NCI-H82 (cell line): Measurements from ENCODE around the gene CC2D2A.
A peak's percentile ranks its signal among the peaks of the same experiment; 100 is the strongest.
"Not testable (repeated sequence)": the region's sequence is repeated elsewhere in the genome, so short reads cannot be mapped to it uniquely, and the experiment has no call there.

Source experiments
- DNase-seq: peaks from one replicate; lab custom pipeline; 2025; lab: John Stamatoyannopoulos, UW

The CC2D2A gene

GRCh38 chr4:15516494-15516893 is 46.8 kb downstream of the CC2D2A start:
- DNase-seq: no peak

- not testable (repeated sequence) for DNase-seq
These were observed 48.0 kb downstream of the CC2D2A start for GRCh38 chr4:15517681-15518080.

- DNase-seq: peak; percentile 43
These were observed 51.9 kb downstream of the CC2D2A start for GRCh38 chr4:15521442-15522039.

DNA sequence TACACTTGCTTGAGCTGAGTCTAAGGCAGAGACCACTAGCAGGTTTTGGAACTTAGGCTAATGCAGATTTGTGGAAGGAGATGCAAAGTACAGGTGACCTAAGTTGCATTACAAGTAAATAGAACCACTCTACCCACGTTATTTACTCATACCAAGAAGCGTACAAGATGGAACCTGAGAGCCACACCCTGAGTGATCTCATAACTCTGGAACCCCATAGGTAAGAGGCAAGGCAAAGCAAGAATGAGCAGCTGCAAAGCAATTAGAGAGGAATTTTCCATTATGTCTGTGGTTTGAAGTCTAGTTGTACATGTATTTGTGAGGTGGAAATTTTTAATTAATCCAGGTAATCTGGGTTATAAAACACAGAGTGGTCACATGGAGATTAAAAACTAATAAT is 55.4 kb downstream of the CC2D2A start:
- no peak for DNase-seq

GRCh38 chr4:15526924-15527592 is 57.4 kb downstream of the CC2D2A start:
- DNase-seq: no peak

DNA sequence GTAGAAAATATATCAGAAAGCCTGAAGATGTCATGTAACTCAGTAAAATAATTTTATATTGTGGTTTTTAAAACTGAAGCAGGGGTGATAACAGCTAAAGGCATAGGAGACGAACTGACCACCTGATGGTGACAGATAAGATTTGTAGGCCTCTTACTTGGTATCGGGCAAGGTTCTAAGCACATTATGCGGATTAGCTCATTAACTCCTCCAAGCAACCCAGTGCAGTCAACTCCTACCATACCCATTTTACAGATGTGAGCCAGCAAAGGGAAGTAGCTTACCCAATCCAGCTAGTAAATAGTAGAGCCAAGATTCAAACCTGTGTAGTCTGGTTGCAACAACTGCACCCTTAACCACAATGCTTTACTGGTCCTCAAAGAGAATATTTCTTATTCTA is 62.1 kb downstream of the CC2D2A start:
- peak; percentile 31 for DNase-seq

- DNase-seq: no peak
These were observed 64.1 kb downstream of the CC2D2A start for GRCh38 chr4:15533817-15534216.

- DNase-seq: no peak
These were observed 65.9 kb downstream of the CC2D2A start for GRCh38 chr4:15535599-15535998.

DNA sequence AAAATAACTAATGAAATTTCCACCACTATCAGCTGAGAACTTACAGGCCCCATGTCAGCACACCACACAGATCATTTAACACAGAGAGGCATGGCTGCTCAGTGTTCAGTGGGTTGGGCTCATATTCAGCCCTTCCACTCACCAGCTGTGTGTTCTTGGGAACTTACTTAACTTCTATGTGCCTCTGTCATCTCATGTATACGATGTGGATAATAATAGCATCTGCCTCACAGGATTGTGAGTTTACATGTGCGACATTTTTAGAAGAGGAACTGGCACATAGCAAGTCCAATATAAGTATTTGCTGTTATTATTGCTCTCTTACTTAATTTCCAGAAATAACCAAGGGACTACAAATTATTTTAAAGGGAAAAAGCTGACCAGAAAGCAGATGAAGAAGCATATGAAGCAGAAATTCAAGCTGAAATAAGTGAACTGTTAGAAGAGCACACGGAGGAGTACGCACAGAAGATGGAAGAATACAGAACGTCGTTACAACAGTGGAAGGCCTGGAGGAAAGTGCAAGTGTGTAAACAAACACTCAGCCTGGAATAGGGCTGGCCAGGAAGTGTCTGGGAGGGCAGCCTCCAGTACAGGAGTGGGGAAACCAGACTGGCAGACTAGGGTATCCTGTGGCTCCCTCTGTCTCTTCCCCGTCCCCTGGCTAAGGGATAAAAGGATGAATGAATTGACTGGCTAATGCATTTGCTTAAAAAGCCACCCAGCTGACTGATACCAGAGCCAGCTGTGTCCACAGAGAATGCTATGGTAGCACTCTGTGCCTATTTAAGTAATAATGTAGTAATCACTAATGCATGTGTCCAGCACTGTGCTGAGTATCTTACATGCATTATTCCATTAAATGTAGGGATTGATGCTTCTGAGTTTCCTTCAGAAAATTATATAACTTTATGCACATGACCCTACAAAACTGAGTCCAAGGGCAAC is 67.1 kb downstream of the CC2D2A start:
- no peak for DNase-seq

- peak; percentile 31 for DNase-seq
These were observed 72.3 kb downstream of the CC2D2A start for GRCh38 chr4:15541941-15542340.

DNA sequence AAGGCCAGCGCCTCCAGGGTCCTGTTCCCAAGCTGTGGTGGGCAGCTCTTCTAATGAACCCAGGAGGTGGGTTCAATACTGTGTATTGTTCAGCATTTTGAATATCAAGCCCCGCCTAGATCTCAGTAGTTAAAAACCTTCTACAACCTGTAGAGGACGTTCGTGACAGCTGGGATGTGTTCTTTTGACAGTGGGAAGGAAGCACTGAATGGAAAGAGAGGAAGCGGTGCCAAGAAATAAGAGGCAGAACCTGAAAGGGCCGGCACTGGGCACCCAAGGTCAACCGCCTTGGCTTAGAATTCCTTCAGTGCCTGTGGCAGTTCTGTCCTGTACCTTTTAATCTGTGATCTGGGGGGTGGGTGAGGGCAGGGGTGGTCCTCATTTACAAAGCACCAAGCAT is 73.1 kb downstream of the CC2D2A start:
- no peak for DNase-seq

DNA sequence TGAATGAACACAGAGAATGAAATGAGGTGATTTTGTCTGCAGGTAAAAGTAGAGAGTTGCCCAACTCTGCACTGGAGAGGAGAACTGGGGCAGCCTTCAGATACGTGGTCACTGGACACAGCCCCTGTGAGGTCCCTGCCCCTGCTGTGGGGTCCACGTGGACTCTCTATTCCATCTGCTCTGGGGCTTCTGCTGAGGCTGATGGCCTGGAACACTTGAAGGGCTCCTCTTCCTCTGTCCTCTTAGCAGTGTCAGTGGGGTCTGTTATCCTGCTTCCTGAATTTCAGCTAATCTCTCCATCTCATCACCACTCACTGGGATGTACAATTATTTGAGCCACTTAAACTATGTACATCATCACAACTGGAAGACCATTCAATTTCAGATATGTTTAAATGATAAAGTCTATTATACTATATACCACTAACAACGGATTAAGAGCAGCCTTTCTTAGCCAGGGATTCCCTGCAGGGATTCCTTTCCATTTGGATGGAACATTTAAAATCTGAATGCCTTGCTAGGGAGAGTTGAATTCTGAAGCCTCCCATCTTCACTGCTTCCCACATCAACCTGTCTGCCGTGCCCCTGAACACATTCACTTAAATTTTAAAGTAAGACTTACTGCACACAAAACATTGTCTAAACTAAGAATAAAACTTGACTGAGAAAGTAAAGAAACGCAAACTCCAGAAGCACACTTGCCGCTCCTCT is 74.0 kb downstream of the CC2D2A start:
- DNase-seq: no peak

GRCh38 chr4:15544248-15544729 is 74.6 kb downstream of the CC2D2A start:
- no peak for DNase-seq

DNA sequence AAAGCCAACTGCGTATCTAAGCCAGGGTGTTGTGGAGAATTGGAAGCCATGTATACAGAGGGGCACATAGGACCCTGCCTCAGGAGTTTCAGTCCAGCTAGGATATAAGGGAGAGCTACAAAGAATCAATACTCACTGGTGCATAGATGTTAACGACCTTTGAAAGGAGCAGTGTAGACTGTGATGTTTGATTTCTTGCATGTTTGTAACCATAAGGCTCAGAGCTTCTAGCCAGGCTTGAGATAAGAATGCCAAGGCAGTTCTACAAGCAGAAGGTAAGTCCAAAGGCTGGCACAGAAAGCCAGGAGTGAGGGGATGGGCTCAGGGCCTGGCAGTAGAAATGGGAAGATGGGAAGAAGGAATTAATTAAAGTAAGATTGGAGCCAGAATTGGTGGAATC is 75.7 kb downstream of the CC2D2A start:
- DNase-seq: no peak

DNA sequence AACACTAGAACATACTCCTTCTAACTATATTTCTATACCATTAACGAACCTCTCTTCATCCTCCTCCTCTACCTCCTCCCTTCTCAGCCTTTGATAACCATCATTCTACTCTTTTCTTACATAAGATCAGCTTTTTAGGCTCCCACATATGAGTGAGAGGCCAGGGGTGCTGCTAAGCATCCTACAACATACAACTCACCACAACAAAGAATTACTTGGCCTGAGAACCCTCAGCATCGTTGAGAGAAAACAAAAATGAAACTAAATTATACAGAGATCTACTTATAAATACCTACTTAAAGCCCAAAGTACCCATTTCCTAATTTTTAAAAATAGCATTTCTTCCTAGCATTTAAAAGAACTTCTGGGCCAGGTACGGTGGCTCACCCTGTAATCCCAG is 77.7 kb downstream of the CC2D2A start:
- DNase-seq: no peak

DNA sequence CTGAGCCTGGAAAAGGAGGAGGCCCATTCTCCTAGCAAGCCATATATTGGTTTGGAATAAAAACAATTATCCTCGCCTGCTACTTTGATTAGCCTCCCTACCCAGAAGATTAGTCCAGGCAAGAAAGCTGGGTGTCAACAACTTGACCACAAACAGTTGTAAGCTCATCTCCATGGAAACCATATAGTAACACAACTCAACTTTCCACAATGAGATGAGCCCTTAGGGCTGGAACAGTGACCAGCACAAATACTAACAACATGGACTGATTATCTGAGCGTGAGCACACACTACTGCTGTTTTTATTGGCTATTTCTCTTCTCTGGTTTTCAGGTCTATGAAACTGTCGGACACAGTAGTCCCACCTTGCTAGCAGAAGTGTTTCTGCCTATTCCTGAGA is 80.8 kb downstream of the CC2D2A start:
- no peak for DNase-seq

DNA sequence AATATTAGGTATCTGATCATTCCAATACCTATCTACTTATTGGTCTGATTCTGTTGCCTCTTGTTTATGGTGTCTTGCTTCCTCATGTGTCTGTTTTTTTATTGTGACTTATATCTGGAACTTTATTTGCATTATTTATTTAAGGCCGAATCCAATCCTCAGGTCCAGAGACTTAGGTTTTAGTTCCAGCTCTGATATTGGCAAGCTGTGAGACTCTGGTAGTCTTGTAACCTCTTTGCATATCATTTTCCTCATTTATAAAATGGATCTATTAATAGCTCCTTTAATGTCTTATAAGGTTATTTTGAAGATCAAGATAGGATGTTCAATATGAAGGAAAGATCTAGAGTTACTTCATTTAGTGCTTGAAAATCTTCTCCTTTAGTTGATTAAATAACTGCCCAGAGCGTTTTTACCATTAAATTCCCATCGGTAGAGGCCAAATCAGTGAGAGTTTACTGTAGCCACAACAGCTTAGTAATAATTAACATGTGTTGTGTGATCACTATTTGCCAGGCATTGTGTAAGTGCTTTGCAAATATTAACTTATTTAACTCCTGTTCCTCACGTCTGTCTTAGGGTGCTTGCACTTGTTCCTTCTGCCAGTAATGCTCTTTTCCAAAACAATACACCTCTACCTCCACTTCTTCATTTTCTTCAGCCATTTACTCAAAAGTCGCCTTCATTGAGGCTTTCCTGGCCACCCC is 82.2 kb downstream of the CC2D2A start:
- no peak for DNase-seq

DNA sequence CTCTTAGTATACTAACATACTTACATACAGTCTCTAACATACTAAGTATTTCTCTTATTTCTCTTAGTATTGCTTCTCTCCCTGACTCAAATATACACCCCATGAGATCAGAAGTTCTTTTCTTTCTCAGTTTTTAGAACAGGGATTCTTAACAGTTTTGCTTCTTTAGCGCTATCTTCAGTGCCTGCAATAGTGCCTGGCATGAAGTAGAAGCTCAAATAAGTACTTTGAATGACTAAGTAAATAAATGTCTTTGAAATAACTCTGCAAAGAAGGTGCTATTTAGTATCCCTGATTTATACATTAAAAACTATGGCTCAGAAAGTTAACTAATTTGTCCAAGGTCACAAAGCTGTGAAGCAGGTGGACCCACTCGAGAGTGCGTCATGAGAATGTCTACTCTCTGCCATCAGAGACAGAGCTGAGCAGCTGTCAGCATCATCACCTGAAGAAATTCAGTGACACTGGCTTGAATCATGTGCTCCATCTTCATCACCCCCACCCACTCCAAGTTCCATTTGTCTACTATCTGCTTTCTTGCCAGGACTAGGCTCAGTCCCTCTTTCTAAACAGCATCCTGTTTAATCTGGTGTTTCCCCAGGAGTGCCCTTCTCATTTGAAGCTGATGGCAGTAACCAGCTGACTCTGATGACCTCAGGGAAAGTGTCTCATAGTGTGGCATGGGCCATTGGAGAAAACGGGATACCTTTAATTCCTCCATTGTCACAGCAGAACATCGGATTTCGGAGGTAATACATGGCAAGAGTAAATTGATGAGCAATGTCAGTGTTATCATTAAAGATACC is 83.1 kb downstream of the CC2D2A start:
- DNase-seq: no peak

- no peak for DNase-seq
These were observed 86.9 kb downstream of the CC2D2A start for GRCh38 chr4:15556511-15557092.
